ENCODE results near the gene ADIPOQ. TPM values are rescaled to one million over a fixed set of nuclear protein-coding genes. Genes with fewer than 3 reads are reported as not detected.
"Not testable (repeated sequence)": the region's sequence is repeated elsewhere in the genome, so short reads cannot be mapped to it uniquely, and the experiment has no call there.

The ADIPOQ gene
- total RNA-seq, 2 donors from 2014 or later = not detected

- H3K9me3 Mint-ChIP-seq = no peaks in the 10 kb centered on the region
- H3K27ac Mint-ChIP-seq = no peak overlapping the region
- no peak overlapping the region for H3K4me3 Mint-ChIP-seq
- peak; percentile 37 for ATAC-seq (replicated peaks)
- H3K4me1 Mint-ChIP-seq = peaks cover 15% of the 10 kb centered on the region
- H3K36me3 Mint-ChIP-seq (ENCODE audit: low read depth) = no peaks in the 10 kb centered on the region
- H3K27me3 Mint-ChIP-seq = peaks cover 4% of the 10 kb centered on the region
Observed at GRCh38 chr3:186821429-186822387, 20.8 kb upstream of the ADIPOQ start.

- H3K27me3 Mint-ChIP-seq; H3K9me3 Mint-ChIP-seq; H3K36me3 Mint-ChIP-seq (ENCODE audit: low read depth); H3K4me3 Mint-ChIP-seq; H3K27ac Mint-ChIP-seq; ATAC-seq (replicated peaks): not testable (repeated sequence)
- peaks cover 15% of the 10 kb centered on the region for H3K4me1 Mint-ChIP-seq
Observed at GRCh38 chr3:186822388-186822759, 20.1 kb upstream of the ADIPOQ start.

GRCh38 chr3:186823386-186823785 lies 19.1 kb upstream of the ADIPOQ start:
- Mint-ChIP-seq H3K4me1 (peaks cover 11% of the 10 kb centered on the region), H3K4me3 (no peak overlapping the region), H3K36me3 (ENCODE audit: low read depth) (no peaks in the 10 kb centered on the region), H3K27ac (no peak overlapping the region), H3K9me3 (no peaks in the 10 kb centered on the region), H3K27me3 (peaks cover 6% of the 10 kb centered on the region)
- ATAC-seq (replicated peaks) = no peak

- H3K4me1 Mint-ChIP-seq = peaks cover 11% of the 10 kb centered on the region
- H3K27ac Mint-ChIP-seq = no peak overlapping the region
- no peak overlapping the region for H3K4me3 Mint-ChIP-seq
- H3K36me3 Mint-ChIP-seq (ENCODE audit: low read depth) = no peaks in the 10 kb centered on the region
- ATAC-seq (replicated peaks) = no peak
- H3K27me3 Mint-ChIP-seq = peaks cover 14% of the 10 kb centered on the region
- no peaks in the 10 kb centered on the region for H3K9me3 Mint-ChIP-seq
Observed at GRCh38 chr3:186824430-186825139, 17.9 kb upstream of the ADIPOQ start.

GRCh38 chr3:186825294-186825821 lies 17.2 kb upstream of the ADIPOQ start:
- peak overlapping the region; percentile 42 for H3K27ac Mint-ChIP-seq
- ATAC-seq (replicated peaks) = peak; percentile 61
- H3K36me3 Mint-ChIP-seq (ENCODE audit: low read depth) = no peaks in the 10 kb centered on the region
- peaks cover 21% of the 10 kb centered on the region for H3K27me3 Mint-ChIP-seq
- no peaks in the 10 kb centered on the region for H3K9me3 Mint-ChIP-seq
- H3K4me1 Mint-ChIP-seq = peaks cover 11% of the 10 kb centered on the region
- H3K4me3 Mint-ChIP-seq = peak overlapping the region; percentile 76

- no peaks in the 10 kb centered on the region for H3K9me3 Mint-ChIP-seq
- H3K4me1 Mint-ChIP-seq = peaks cover 11% of the 10 kb centered on the region
- peak; percentile 3 for ATAC-seq (replicated peaks)
- H3K4me3 Mint-ChIP-seq = peak overlapping the region; percentile 76
- H3K27ac Mint-ChIP-seq = peak overlapping the region; percentile 42
- H3K27me3 Mint-ChIP-seq = peaks cover 21% of the 10 kb centered on the region
- H3K36me3 Mint-ChIP-seq (ENCODE audit: low read depth) = no peaks in the 10 kb centered on the region
Observed at GRCh38 chr3:186825872-186826409, 16.6 kb upstream of the ADIPOQ start.

GRCh38 chr3:186826410-186826975 lies 16.0 kb upstream of the ADIPOQ start:
- H3K9me3 Mint-ChIP-seq = no peaks in the 10 kb centered on the region

GRCh38 chr3:186826976-186827857 lies 15.3 kb upstream of the ADIPOQ start:
- peak overlapping the region; percentile 42 for H3K27ac Mint-ChIP-seq
- H3K4me3 Mint-ChIP-seq = peak overlapping the region; percentile 76
- H3K36me3 Mint-ChIP-seq (ENCODE audit: low read depth) = no peaks in the 10 kb centered on the region
- H3K4me1 Mint-ChIP-seq = peaks cover 11% of the 10 kb centered on the region
- ATAC-seq (replicated peaks) = peak; percentile 93
- no peaks in the 10 kb centered on the region for H3K9me3 Mint-ChIP-seq
- peaks cover 25% of the 10 kb centered on the region for H3K27me3 Mint-ChIP-seq

More at GRCh38 chr3:186826410-186826975, 16.0 kb upstream of the ADIPOQ start:
- H3K27ac Mint-ChIP-seq = peak overlapping the region; percentile 42
- peaks cover 11% of the 10 kb centered on the region for H3K4me1 Mint-ChIP-seq
- H3K4me3 Mint-ChIP-seq = peak overlapping the region; percentile 76
- H3K36me3 Mint-ChIP-seq (ENCODE audit: low read depth) = no peaks in the 10 kb centered on the region
- peak; percentile 30 for ATAC-seq (replicated peaks)
- H3K27me3 Mint-ChIP-seq = peaks cover 21% of the 10 kb centered on the region

GRCh38 chr3:186828340-186828739 lies 14.2 kb upstream of the ADIPOQ start:
- Mint-ChIP-seq H3K27ac (no peak overlapping the region), H3K4me1 (peaks cover 11% of the 10 kb centered on the region), H3K36me3 (ENCODE audit: low read depth) (no peaks in the 10 kb centered on the region), H3K27me3 (peaks cover 28% of the 10 kb centered on the region), H3K9me3 (no peaks in the 10 kb centered on the region), H3K4me3 (no peak overlapping the region)
- no peak for ATAC-seq (replicated peaks)

GRCh38 chr3:186831798-186832197 lies 10.7 kb upstream of the ADIPOQ start:
- Mint-ChIP-seq H3K4me1 (no peaks in the 10 kb centered on the region), H3K27ac (no peak overlapping the region), H3K36me3 (ENCODE audit: low read depth) (no peaks in the 10 kb centered on the region), H3K9me3 (no peaks in the 10 kb centered on the region), H3K27me3 (peaks cover 24% of the 10 kb centered on the region), H3K4me3 (no peak overlapping the region)
- ATAC-seq (replicated peaks) = no peak

- no peaks in the 10 kb centered on the region for H3K4me1 Mint-ChIP-seq
- ATAC-seq (replicated peaks) = no peak
- H3K9me3 Mint-ChIP-seq = no peaks in the 10 kb centered on the region
- H3K4me3 Mint-ChIP-seq = no peak overlapping the region
- H3K36me3 Mint-ChIP-seq (ENCODE audit: low read depth) = no peaks in the 10 kb centered on the region
- peaks cover 24% of the 10 kb centered on the region for H3K27me3 Mint-ChIP-seq
- no peak overlapping the region for H3K27ac Mint-ChIP-seq
Observed at GRCh38 chr3:186832276-186832675, 10.2 kb upstream of the ADIPOQ start.

GRCh38 chr3:186839874-186840641 lies 2.5 kb upstream of the ADIPOQ start:
- no peak for ATAC-seq (replicated peaks)
- no peaks in the 10 kb centered on the region for H3K36me3 Mint-ChIP-seq (ENCODE audit: low read depth)

GRCh38 chr3:186841620-186842019 lies 890 bp upstream of the ADIPOQ start:
- H3K4me1 Mint-ChIP-seq = no peaks in the 10 kb centered on the region

More at GRCh38 chr3:186839874-186840641, 2.5 kb upstream of the ADIPOQ start:
- no peaks in the 10 kb centered on the region for H3K9me3 Mint-ChIP-seq
- H3K4me3 Mint-ChIP-seq = no peak overlapping the region
- no peak overlapping the region for H3K27ac Mint-ChIP-seq
- H3K4me1 Mint-ChIP-seq = no peaks in the 10 kb centered on the region
- peaks cover 8% of the 10 kb centered on the region for H3K27me3 Mint-ChIP-seq

More at GRCh38 chr3:186841620-186842019, 890 bp upstream of the ADIPOQ start:
- no peak overlapping the region for H3K27ac Mint-ChIP-seq
- no peaks in the 10 kb centered on the region for H3K36me3 Mint-ChIP-seq (ENCODE audit: low read depth)
- ATAC-seq (replicated peaks) = no peak
- H3K9me3 Mint-ChIP-seq = no peaks in the 10 kb centered on the region
- no peak overlapping the region for H3K4me3 Mint-ChIP-seq
- peaks cover 12% of the 10 kb centered on the region for H3K27me3 Mint-ChIP-seq
